ENCODE data around the gene CWC27.

Gene CWC27

GRCh38 chr5:65043843-65044359 lies 275.2 kb downstream of the CWC27 start:
- no peak for DNase-seq

DNA sequence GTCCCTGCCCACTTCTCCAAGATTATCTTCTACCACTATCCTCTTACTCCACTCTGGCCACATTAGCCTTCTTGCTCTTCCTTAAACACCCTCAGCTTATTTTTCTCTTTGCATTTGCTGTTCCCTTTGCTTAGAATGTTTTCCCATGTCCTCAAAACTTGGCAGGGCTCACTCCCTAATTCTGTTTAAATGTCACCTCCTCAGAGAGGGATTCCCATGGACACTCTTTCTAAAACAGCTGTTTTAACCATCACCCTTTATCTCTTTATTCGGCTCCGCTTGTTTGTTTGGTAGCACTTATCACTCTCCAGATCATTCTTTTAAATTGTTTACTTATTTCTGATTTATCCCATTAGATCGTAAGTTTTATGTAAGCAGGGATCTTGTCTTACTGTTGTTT lies 278.5 kb downstream of the CWC27 start:
- no peak for DNase-seq

DNA sequence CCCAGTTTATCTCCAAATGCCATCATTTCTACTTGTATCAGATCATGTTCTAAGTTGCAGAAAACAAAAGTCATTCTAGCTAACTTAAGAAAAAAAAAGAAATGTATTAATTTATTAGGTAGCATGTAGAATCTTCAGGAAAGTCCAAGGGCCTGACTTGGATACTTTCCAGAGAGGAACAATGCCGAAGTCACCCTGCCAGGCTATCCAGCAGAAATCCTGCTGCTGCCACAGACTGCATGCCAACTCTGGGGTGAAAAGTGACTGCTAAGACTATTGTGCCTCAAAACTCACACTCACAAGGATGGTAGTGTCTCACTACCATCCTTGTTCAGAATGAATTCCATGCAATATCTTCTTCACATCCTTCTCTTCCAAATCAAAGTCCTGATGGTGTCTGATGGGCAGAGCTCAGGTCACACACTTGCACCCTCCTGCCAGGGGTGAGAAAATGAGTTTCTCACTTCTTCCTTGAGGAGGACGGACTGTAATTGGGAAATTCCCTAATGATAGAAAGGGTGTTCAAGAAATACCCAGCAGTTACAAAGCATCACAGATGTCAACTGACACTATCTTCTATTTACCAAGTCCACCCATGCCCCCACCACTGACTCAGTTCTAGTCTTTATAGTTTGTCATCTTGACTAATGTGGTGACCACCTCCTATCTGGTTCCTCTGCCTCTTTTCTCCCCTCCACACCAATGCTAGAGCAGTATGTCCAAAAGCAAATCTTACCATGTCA lies 279.4 kb downstream of the CWC27 start:
- no peak for DNase-seq

DNA sequence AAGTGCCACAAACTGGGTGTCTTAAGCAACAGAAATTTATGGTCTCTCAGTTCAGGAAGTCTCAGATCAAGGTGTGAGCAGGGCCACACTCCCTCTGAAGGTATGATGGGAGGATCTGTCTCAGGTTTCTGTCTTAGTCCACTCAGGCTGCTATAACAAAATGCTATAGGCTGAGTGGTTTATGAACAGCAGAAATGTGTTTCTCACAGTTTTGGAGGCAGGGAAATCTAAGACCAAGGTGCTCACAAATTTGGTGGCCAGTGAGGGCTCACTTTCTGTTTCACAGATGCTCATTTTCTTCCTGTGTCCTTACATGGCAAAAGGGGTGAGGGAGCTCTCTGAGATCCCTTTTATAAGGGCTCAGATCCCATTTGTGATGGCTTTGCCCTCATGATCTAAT lies 281.4 kb downstream of the CWC27 start:
- no peak for DNase-seq

DNA sequence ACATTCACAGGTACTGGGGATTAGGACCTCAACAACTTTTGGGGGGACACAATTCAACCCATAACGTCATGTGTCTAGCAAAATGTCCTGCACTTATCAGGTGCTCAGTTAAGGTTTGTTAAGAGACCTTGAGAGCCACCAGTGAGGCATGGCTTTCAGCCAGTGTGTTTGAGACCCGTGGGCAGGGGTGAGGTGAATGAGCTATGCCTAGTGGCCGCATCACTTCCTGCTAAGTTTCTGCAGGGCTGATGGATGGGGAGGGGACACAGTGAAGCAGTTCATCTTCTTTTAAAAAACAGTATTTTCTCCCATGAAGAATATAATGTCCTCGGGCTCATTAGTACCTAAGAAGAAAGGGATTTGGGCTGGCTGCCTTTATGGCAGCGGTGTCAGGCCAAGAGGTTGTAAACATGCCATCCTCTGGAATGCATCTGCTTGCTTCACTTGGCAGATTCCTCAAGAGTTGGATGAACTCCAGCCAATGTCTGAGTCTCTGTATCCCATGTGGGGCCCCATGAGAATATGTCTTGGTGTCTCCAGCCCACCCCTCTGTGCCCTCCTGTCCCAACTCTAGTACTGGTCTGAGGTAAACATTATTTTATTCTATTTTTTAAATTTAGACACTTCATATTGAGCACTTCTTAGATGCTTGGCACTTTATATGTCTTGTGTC lies 282.2 kb downstream of the CWC27 start:
- no peak for DNase-seq

DNA sequence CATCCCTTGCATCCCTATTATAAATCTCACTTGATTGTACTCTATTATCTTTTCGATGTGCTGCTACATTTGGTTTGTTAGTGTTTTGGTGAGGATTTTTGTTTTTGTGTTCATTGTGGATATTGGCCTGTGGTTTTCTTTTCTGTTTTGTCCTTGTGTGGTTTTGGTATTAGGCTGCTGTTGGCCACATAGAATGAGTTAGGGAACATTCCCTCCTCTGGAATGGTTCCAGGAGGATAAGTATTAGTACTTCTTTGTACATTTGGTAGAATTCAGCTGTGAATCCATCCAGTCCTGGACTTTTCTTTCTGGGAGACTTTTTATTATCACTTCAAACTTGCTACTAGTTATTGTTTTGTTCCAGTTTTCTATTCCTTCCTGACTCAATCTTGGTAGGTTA lies 287.2 kb downstream of the CWC27 start:
- no peak for DNase-seq

DNA sequence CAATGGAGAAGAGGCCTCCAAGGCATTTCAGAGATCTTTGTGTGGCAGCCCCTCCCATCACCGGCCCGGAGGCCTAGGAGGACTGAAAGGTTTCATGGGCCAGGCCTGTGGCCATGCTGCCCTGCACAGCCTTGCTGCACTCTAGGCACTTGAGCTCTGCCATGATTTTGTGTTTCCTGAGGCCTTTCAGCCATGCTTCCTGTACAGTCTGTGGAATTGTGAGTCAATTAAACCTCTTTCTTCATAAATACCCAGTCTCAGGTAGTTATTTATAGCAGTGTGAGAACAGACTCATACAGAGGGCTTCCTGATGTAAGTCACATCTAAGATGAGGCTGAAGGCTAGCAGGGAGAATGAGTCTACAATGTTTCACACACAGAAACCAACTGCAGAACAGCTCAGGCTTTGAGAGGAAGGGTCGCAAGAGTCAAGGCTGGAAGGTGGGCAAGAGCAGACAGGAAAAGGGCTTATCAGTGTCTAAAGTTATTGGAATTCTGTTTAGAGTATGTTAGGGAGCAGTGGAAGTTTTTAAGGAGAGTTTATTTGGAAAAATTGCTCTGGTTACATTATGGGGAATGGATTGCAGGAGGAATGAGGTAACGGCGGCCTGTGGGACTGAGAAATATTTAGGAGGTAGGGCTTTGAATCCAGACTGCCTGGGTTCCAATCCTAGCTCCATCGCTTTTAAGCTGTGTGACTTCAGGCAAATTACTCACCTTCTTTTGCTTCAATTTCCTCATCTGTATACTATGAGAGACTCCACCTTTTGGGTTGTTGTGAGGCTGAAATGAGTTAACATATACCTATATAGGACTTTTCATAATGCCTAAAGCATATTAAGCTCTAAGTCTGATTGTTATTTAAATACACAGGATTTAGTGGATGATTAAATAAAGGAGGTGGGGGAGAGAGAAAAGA lies 291.2 kb downstream of the CWC27 start:
- DNase-seq, result no peak

DNA sequence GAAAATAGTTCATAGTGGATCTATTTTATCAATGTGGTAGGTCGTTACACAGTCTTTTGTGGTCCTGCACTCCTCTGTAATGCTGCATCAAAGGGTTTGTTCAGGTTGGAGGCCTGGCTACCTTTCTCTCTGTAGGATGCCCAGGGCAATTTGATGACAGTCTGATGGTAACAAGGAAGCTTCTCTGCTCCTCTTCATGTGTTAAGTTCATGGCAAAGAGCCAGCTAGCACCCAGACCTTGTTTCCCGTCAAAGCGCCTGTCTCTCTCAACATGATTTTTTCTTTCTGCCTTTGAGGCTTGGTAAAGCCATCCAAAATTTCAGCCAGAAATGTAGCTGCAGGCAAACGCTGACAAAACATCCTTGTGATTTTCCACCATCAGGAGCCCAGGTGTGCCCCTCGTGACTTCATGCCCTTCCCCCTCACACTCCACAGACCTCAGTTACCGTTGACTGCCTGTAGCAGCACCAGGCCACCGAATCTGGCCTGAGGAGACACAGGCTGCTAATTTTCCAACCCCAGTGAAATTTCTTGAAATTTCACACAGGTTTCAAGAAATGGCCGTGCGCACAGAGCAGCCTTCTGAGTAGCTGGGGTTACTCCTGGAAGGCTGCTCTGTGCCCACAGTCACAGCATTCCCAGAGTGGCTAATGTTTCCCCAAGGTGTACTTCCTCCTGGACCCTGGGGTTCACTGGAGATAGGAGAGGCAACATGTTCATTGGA lies 292.7 kb downstream of the CWC27 start:
- no peak for DNase-seq

GRCh38 chr5:65061974-65062353 lies 293.2 kb downstream of the CWC27 start:
- DNase-seq, result no peak

DNA sequence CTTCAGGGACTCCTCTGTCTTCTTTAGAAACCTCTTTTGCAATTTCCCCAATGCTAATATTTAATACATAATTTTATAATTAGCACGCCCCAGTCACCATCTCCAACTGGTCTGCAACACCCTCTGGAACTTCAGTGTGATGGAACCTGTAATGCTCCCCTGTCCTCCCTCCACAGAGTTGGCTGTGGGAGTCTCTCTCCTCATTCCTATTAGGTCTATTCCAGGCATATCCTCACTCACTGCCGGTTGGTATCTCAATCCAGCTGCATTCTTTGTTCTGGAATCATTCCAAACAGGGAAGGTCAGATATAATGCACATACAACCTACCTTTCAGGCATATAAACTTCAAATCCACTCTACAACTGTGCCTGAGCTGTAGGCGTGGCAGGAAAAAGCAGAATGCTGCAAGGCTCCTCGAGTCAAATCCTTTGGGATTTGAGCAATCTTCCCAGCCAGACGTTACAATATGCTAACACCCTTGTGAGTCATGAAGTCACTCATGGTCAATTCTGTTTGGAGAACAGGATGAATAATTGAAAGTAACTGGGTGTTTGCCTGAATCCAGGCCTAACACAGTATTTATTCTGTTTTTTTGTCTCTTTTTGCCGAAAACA lies 293.8 kb downstream of the CWC27 start:
- DNase-seq, result no peak

DNA sequence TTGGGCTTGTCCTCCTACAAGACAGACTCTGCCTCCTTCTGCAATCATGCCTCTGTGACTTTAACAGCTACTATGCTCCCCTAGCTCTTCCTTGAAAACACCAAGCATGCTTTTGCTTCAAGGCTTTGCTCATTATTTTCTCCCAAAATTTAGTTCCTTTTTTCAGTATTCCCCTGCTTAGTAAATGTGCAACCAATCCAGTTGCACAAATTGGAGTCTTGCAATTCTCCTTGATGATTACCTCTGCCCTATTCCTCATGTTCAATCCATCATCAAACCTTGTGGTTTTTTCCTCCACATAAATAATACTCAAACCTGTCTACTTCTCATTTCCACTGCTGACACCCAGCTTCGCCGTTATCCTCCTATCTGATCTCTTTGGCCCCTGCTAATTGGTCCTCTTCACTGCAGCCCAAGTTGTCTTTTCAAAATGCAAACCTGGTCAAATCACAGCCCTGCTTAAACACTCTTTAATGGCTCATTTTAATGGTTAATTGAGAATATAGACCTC lies 296.3 kb downstream of the CWC27 start:
- no peak for DNase-seq

DNA sequence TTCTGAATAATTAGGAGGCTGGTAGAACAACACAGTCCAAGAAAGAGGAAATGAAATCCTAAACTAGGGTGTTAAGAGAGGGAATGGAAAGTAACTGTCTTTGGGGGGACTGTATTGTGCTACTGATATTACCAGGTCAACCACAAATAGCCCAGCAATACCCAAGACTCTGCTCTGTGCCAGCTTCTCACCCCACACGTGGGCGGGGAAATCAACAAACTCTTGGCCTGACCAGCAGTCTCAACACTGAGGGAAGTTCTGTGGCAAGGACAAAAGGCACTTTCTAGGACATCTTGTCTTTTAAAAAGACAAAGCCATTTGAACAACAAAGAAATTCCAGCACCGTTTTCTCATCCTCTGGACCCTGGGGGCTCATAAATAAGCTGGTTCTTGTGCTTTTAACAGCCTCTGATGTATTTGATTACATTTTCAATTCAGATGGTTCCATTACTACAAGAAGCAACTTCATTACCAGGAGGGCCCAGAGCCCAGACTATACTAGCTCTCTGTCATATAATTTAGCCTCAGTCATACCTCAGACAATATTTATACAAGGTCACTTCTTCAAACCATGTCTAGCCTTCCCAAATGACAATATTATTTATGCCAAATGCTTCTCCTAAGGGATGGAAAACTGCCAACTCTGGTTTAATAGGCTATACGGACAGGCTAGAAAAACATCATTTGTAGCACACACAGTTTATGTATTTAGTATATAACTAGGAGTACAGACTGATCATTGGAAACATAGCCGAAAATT lies 297.8 kb downstream of the CWC27 start:
- DNase-seq, result no peak

DNA sequence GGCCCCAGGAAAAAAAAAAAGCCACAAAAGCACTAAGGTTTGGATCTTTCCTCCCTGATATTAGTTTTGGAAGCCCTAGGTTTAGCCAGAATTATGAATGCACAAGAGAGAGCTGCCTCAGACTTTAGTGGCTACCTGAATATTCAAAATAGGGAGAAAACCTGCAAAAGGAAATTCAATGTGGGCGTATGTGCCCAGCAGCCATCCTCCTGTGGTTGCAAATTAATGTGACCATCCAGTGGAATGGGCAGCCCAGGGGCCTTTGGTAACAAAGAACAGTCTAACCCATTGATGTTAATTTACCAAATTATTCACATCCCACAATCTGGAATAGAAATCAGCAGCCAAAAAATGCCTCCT lies 298.4 kb downstream of the CWC27 start:
- DNase-seq, result no peak

Data from stimulated activated CD8-positive, alpha-beta memory T cell treated with anti-CD3 and anti-CD28 coated beads, Interleukin-4, amount 100 ng/mL, for 48 hours (primary cell).